ENCODE results near the gene TMEM89. TPM values are rescaled to one million over a fixed set of nuclear protein-coding genes. Genes with fewer than 3 reads are reported as not detected.

The TMEM89 gene
- total RNA-seq, 4 donors from 2014 or later = not detected

DNA sequence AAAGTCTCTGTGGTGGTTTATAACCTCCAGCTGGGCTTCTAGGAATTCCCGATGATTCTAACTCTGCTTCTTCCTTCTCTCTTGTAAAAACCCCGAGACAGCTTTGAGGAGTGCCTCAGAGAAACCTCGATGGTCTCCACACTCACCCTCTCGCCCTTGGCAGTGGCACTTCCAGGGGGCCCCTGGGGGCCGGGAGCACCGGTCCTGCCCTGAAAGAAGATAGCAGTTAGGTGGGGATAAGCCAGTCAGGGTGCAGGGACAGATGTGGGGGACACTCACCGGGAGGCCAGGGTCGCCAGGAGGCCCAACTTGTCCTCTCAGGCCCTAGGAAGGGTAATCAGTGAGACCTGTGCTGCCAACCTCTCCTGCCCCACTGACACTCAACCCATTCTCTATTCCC lies 36.2 kb downstream of the TMEM89 start:
- H3K36me3 ChIP-seq = peaks cover 0 to 34% (median 0%) of the 10 kb centered on the region in 3 donors
- no peak for TF ChIP-seq POLR2A (IDR thresholded peaks at IDR 0.05)
- TF ChIP-seq, protein P1, sequence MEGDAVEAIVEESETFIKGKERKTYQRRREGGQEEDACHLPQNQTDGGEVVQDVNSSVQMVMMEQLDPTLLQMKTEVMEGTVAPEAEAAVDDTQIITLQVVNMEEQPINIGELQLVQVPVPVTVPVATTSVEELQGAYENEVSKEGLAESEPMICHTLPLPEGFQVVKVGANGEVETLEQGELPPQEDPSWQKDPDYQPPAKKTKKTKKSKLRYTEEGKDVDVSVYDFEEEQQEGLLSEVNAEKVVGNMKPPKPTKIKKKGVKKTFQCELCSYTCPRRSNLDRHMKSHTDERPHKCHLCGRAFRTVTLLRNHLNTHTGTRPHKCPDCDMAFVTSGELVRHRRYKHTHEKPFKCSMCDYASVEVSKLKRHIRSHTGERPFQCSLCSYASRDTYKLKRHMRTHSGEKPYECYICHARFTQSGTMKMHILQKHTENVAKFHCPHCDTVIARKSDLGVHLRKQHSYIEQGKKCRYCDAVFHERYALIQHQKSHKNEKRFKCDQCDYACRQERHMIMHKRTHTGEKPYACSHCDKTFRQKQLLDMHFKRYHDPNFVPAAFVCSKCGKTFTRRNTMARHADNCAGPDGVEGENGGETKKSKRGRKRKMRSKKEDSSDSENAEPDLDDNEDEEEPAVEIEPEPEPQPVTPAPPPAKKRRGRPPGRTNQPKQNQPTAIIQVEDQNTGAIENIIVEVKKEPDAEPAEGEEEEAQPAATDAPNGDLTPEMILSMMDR (IDR thresholded peaks at IDR 0.05) = no peak
- no peak for TF ChIP-seq EP300 (IDR thresholded peaks at IDR 0.05)
- no peak for DNase-seq (ENCODE audit: low spot score in 2 of 2)
- no peaks in the 10 kb centered on the region for H3K9me3 ChIP-seq
- no peak overlapping the region for H3K27ac ChIP-seq
- H3K4me3 ChIP-seq = no peak overlapping the region
- no peaks in the 10 kb centered on the region for H3K4me1 ChIP-seq
- H3K27me3 ChIP-seq = no peaks in the 10 kb centered on the region
- 84 to 86% methylated on average over 8 of the region's 8 CpGs for WGBS, 2 donors

GRCh38 chr3:48584836-48585235 lies 36.7 kb downstream of the TMEM89 start:
- no peaks in the 10 kb centered on the region for H3K4me1 ChIP-seq
- DNase-seq (ENCODE audit: low spot score in 2 of 2) = no peak
- H3K9me3 ChIP-seq = no peaks in the 10 kb centered on the region
- H3K27me3 ChIP-seq = no peaks in the 10 kb centered on the region
- 86 to 88% methylated on average over 7 to 8 of the region's 9 CpGs for WGBS, 2 donors
- H3K4me3 ChIP-seq = no peak overlapping the region
- TF ChIP-seq, protein P1 (IDR thresholded peaks at IDR 0.05) = no peak
- TF ChIP-seq EP300 (IDR thresholded peaks at IDR 0.05) = no peak
- TF ChIP-seq POLR2A (IDR thresholded peaks at IDR 0.05) = no peak
- H3K36me3 ChIP-seq = peaks cover 0 to 35% (median 0%) of the 10 kb centered on the region in 3 donors
- no peak overlapping the region for H3K27ac ChIP-seq

- WGBS, 2 donors = 69 to 83% methylated on average over 13 of the region's 14 CpGs
- H3K27me3 ChIP-seq = no peaks in the 10 kb centered on the region
- H3K36me3 ChIP-seq = peaks cover 0 to 55% (median 0%) of the 10 kb centered on the region in 3 donors
- H3K4me3 ChIP-seq = no peak overlapping the region
- no peaks in the 10 kb centered on the region for H3K4me1 ChIP-seq
- no peak overlapping the region for H3K27ac ChIP-seq
- no peak for TF ChIP-seq EP300 (IDR thresholded peaks at IDR 0.05)
- TF ChIP-seq POLR2A (IDR thresholded peaks at IDR 0.05) = no peak
- TF ChIP-seq, protein P1 (IDR thresholded peaks at IDR 0.05) = no peak
- no peaks in the 10 kb centered on the region for H3K9me3 ChIP-seq
- no peak for DNase-seq (ENCODE audit: low spot score in 2 of 2)
Observed at GRCh38 chr3:48581621-48582481, 39.7 kb downstream of the TMEM89 start.

- Histone ChIP-seq H3K4me1 (no peaks in the 10 kb centered on the region), H3K27ac (no peak overlapping the region), H3K4me3 (no peak overlapping the region), H3K36me3 (peaks cover 0 to 46% (median 0%) of the 10 kb centered on the region in 3 donors), H3K9me3 (no peaks in the 10 kb centered on the region), H3K27me3 (no peaks in the 10 kb centered on the region)
- DNase-seq (ENCODE audit: low spot score in 2 of 2) = no peak
- WGBS, 2 donors = 78 to 88% methylated on average over 2 to 4 of the region's 4 CpGs
- TF ChIP-seq POLR2A (IDR thresholded peaks at IDR 0.05) = no peak
- TF ChIP-seq EP300 (IDR thresholded peaks at IDR 0.05) = no peak
- TF ChIP-seq, protein P1 (IDR thresholded peaks at IDR 0.05) = no peak
Observed at GRCh38 chr3:48576647-48577046, 44.9 kb downstream of the TMEM89 start.

GRCh38 chr3:48575366-48575765 lies 46.2 kb downstream of the TMEM89 start:
- H3K27me3 ChIP-seq = no peaks in the 10 kb centered on the region
- no peaks in the 10 kb centered on the region for H3K9me3 ChIP-seq
- no peak overlapping the region for H3K4me3 ChIP-seq
- peaks cover 0 to 41% (median 0%) of the 10 kb centered on the region in 3 donors for H3K36me3 ChIP-seq
- H3K27ac ChIP-seq = no peak overlapping the region
- TF ChIP-seq, protein P1 (IDR thresholded peaks at IDR 0.05) = no peak
- TF ChIP-seq EP300 (IDR thresholded peaks at IDR 0.05) = no peak
- TF ChIP-seq POLR2A (IDR thresholded peaks at IDR 0.05) = no peak
- H3K4me1 ChIP-seq = no peaks in the 10 kb centered on the region
- WGBS, 2 donors = 76 to 84% methylated on average over 2 to 14 of the region's 17 CpGs
- DNase-seq (ENCODE audit: low spot score in 2 of 2) = no peak
